ENCODE results near the gene AP4M1.
"Not testable (repeated sequence)": the region's sequence is repeated elsewhere in the genome, so short reads cannot be mapped to it uniquely, and the experiment has no call there.

The AP4M1 gene

DNA sequence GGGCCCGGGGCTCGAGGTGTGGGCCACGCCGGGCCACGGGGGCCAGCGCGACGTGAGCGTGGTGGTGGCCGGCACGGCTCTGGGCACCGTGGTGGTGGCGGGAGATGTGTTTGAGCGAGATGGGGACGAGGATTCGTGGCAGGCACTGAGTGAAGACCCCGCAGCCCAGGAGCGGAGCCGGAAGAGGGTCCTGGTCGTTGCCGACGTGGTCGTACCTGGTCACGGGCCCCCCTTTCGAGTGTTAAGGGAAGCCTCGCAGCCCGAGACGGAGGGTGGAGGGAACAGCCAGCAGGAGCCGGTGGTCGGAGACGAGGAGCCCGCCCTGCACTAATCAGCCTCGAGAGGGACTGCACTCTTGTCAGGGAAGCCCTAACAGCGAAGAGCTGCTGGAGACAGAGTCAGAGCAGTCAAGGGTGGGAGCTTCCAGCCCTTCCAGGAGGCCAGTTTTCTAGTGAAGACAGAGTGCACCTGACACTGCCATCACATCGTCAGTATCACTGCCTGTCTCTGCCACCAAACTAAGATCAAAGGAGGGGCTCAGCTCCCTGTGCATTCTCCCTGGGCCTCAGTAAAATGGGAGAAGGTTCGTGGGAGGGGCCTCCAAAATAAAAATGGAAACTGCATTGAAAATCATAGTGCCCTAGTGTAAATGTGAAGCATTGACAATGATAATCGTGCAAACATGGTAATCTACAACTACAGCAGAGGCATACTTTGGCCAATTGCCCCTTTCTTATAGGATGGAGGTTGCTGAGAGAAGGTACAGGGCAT lies 26.6 kb downstream of the AP4M1 start:
- H3K27me3 Mint-ChIP-seq: no peaks in the 10 kb centered on the region
- peak overlapping the region; percentile 61 for H3K27ac Mint-ChIP-seq
- no peaks in the 10 kb centered on the region for H3K9me3 Mint-ChIP-seq (ENCODE audit: low read depth)
- H3K36me3 Mint-ChIP-seq: no peaks in the 10 kb centered on the region
- peak overlapping the region; percentile 78 for H3K4me3 Mint-ChIP-seq
- peaks cover 41% of the 10 kb centered on the region for H3K4me1 Mint-ChIP-seq (ENCODE audit: low read depth)

DNA sequence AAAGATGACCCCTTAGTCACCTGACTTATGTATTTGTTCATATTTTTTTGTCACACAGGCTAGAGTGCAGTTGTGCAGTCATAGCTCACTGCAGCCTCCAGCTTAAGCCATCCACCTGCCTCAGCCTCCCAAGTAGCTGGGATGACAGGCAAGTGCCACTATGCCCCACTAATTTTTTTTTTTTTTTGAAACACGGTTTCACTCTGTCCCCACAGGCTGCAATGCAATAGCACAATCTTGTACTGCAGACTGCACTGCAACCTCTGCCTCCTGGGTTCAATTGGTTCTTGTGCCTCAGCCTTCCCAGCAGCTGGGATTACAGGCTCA lies 27.2 kb downstream of the AP4M1 start:
- peak overlapping the region; percentile 78 for H3K4me3 Mint-ChIP-seq
- H3K27ac Mint-ChIP-seq: peak overlapping the region; percentile 61
- no peaks in the 10 kb centered on the region for H3K36me3 Mint-ChIP-seq
- H3K27me3 Mint-ChIP-seq: no peaks in the 10 kb centered on the region
- H3K9me3 Mint-ChIP-seq (ENCODE audit: low read depth): no peaks in the 10 kb centered on the region
- peaks cover 41% of the 10 kb centered on the region for H3K4me1 Mint-ChIP-seq (ENCODE audit: low read depth)

DNA sequence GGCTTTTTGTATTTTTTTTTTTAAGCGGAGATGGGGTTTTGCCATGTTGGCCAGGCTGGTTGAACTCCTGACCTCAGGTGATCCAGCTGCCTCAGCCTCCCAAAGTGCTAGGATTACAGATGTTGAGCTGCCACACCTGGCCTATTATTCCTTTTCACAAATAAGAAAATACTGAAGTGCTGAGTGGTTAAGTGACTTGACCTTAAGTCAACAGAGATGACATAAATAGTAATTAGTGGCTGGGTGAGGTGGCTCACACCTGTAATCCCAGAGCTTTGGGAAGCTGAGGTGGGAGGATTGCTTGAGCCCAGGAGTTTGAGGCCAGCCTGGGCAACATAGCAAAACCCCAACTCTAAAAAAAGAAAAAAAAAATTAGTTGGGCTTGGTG lies 28.8 kb downstream of the AP4M1 start:
- not testable (repeated sequence) for H3K9me3 Mint-ChIP-seq (ENCODE audit: low read depth); H3K36me3 Mint-ChIP-seq; H3K27ac Mint-ChIP-seq

DNA sequence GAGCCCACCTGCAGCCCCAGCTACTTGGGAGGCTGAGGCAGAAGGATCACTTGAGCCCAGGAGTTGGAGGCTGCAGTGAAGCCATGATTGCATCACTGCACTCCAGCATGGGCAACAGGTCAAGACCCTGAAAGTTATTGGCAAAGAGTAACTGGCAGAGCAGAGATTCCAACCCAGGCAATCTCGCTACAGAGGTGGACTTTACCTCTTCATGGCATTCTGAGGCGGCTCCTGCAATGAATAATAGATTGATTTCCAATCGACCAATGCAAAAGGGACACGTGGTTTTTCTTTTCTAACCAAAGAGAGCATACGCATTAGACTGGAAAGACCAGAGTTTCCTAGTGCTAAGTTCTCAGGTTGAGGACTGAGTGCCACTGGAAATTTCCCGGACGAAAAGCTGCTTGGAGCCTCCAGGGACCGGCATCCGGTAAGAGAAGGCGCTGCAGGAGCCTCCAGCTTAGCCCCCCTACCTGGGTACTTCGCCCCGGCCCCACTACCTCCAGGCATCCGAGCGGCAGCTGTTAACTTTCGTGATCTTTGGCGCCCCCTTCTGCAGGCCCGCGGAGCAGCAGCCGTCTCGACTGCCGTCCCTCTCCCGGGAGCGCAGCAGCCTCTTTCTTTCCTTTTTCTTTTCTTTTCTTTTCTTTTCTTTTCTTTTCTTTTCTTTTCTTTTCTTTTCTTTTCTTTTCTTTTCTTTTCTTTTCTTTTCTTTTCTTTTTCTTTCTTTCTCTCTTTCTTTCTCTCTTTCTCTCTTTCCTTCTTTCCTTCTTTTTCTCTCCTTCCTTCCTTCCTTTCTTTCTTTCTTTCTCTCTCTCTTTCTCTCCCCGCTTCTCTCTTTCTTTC lies 29.4 kb downstream of the AP4M1 start:
- H3K27me3 Mint-ChIP-seq: no peaks in the 10 kb centered on the region
- peaks cover 26% of the 10 kb centered on the region for H3K4me1 Mint-ChIP-seq (ENCODE audit: low read depth)
- no peaks in the 10 kb centered on the region for H3K36me3 Mint-ChIP-seq
- H3K9me3 Mint-ChIP-seq (ENCODE audit: low read depth): no peaks in the 10 kb centered on the region
- no peak overlapping the region for H3K27ac Mint-ChIP-seq
- H3K4me3 Mint-ChIP-seq: no peak overlapping the region

More for the DNA sequence above, 28.8 kb downstream of the AP4M1 start:
- H3K27me3 Mint-ChIP-seq, H3K4me3 Mint-ChIP-seq: not testable (repeated sequence)
- H3K4me1 Mint-ChIP-seq (ENCODE audit: low read depth): peaks cover 31% of the 10 kb centered on the region

DNA sequence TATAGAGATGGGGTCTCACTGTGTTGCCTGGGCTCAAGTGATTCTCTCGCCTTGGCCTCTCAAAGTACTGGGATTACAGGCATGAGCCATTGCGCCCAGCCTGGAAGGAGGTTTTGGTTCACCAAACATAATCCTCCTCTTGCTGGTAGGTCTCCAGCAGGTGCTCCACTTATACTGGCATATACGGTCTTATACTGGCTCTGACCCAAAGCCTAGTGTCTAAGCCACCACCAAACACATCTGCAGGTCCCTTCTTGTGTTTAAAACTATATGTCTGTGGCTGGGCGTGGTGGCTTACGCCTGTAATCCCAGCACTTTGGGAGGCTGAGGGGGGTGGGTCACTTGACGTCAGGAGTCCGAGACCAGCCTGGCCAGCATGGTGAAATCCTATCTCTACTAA lies 30.7 kb downstream of the AP4M1 start:
- H3K27ac Mint-ChIP-seq: no peak overlapping the region
- no peaks in the 10 kb centered on the region for H3K27me3 Mint-ChIP-seq
- H3K36me3 Mint-ChIP-seq: no peaks in the 10 kb centered on the region
- H3K4me3 Mint-ChIP-seq: no peak overlapping the region
- H3K9me3 Mint-ChIP-seq (ENCODE audit: low read depth): no peaks in the 10 kb centered on the region
- H3K4me1 Mint-ChIP-seq (ENCODE audit: low read depth): peaks cover 18% of the 10 kb centered on the region

DNA sequence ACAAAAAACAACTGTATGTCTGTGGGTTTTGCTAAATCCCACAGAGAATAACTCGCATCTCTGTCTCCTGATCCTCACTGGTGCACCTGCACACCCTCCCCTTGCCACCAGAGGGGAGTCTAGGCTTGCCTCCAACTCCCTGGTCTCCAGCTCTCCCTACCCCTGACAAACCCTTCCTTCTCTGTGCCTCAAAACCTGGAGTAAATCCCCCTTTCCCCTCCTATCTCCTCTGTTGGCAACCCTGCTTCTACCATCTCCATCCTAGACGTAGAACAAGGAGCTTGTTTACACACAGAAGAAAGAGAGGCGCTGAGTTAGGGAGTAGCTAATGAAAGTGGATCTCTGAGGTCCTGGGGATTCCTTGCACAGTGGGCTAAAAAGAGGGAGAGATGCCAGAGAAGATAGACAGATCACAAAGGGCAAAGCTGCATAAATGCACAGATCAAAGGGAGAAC lies 31.3 kb downstream of the AP4M1 start:
- Mint-ChIP-seq H3K4me1 (ENCODE audit: low read depth) (peaks cover 19% of the 10 kb centered on the region), H3K27me3 (no peaks in the 10 kb centered on the region), H3K27ac (no peak overlapping the region), H3K36me3 (no peaks in the 10 kb centered on the region), H3K9me3 (ENCODE audit: low read depth) (no peaks in the 10 kb centered on the region), H3K4me3 (no peak overlapping the region)

DNA sequence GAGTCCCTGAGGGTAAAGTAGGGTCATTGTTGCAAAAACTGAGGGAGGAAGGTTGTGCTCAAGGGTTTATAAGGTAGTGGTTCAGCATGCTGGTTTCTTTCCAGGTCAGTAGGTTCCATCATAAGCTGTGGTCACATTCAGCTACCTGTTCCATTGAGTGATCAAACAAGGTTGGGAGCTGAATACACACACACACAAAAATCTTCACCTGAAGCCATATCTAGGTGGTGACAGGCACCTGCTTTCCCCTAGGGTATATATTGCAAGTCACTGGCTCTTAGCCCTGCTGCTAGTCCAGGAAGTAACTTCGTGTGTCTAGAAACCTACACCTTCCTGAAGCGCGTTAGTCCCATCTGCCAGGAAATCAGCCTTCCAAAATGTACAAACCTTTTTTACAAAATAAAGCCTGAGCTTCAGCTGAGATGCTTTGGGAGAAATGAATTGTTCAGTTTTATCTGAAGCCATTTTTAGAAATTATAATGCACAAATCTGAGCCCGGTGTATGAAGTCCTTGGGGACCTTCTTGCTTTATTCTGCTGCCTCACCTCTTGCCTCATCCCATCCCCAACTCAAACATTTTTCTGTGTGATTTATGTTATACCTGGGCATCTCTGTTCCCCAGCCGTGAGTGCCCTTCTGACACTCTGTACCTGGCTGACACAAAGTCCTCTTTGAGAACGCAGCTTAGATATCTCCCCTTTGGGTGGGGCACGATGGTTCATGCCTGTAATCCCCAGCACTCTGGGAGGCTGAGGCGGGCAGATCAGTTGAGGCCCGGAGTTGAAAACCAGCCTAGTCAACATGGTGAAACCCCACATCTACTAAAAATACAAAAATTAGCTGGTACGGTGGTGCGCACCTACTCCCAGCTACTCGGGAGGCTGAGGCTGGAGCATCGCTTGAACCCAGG lies 36.7 kb downstream of the AP4M1 start:
- no peak overlapping the region for H3K4me3 Mint-ChIP-seq
- no peaks in the 10 kb centered on the region for H3K9me3 Mint-ChIP-seq (ENCODE audit: low read depth)
- H3K27ac Mint-ChIP-seq: peak overlapping the region; percentile 76

DNA sequence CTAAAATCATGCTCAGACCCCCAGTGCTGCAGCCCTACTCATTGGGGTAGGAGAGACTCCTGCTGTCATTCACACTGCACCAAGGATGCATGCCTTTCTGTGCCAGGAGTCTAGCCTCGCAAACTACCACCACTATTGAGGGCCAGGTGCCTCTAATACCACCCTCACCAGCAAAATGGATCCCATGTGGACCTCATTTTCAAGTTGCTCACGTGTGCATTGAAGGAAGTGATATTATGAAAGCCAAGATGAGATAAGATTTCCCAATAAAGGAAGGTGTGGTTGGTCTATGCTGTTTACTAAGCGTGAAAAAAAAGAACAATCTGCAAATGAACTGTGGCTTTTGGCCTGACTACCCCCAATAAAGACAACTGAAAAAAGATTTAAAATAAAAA lies 40.1 kb downstream of the AP4M1 start:
- H3K9me3 Mint-ChIP-seq (ENCODE audit: low read depth): no peaks in the 10 kb centered on the region
- no peak overlapping the region for H3K4me3 Mint-ChIP-seq
- H3K27me3 Mint-ChIP-seq: no peaks in the 10 kb centered on the region
- peaks cover 2% of the 10 kb centered on the region for H3K36me3 Mint-ChIP-seq
- no peak overlapping the region for H3K27ac Mint-ChIP-seq
- H3K4me1 Mint-ChIP-seq (ENCODE audit: low read depth): peaks cover 11% of the 10 kb centered on the region

More for the DNA sequence above, 36.7 kb downstream of the AP4M1 start:
- peaks cover 11% of the 10 kb centered on the region for H3K4me1 Mint-ChIP-seq (ENCODE audit: low read depth)
- H3K27me3 Mint-ChIP-seq: no peaks in the 10 kb centered on the region
- peaks cover 2% of the 10 kb centered on the region for H3K36me3 Mint-ChIP-seq

DNA sequence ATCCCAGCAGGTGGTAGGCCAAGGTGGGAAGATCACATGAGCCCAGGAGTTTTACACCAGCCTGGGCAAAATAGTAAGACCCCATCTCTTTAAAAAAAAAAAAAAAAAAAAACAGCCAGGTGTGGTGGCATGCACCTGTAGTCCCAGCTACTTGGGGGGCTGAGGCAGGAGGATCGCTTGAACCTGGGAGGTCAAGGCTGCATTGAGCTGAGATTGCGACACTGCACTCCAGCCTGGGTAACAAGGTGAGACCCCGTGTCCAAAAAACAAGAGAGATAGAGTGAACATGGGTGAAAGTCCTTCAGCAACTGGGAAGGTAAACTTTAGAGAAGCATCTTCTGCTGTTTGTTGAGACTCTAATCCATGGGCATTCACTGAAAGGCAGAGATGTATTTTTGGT lies 41.0 kb downstream of the AP4M1 start:
- Mint-ChIP-seq H3K4me1 (ENCODE audit: low read depth) (peaks cover 11% of the 10 kb centered on the region), H3K9me3 (ENCODE audit: low read depth) (no peaks in the 10 kb centered on the region), H3K4me3 (no peak overlapping the region), H3K36me3 (peaks cover 2% of the 10 kb centered on the region), H3K27me3 (no peaks in the 10 kb centered on the region), H3K27ac (no peak overlapping the region)

DNA sequence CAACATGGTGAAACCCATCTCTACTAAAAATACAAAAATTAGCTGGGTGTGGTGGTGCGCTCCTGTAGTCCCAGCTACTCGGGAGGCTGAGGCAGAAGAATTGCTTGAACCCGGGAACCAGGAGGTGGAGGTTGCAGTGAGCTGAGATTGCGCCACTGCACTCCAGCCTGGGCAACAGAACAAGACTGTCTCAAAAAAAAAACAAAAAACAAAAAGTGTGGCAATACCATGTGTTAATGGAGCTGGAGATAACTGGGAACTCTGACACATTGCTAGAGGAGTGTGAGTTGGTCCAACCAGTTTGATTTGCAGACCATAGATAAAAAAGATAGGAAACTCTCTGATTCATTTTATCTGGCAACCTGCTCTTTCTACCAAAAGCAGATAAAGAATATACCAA lies 44.9 kb downstream of the AP4M1 start:
- not testable (repeated sequence) for H3K9me3 Mint-ChIP-seq (ENCODE audit: low read depth); H3K36me3 Mint-ChIP-seq; H3K4me3 Mint-ChIP-seq; H3K27me3 Mint-ChIP-seq; H3K27ac Mint-ChIP-seq
- peaks cover 21% of the 10 kb centered on the region for H3K4me1 Mint-ChIP-seq (ENCODE audit: low read depth)

DNA sequence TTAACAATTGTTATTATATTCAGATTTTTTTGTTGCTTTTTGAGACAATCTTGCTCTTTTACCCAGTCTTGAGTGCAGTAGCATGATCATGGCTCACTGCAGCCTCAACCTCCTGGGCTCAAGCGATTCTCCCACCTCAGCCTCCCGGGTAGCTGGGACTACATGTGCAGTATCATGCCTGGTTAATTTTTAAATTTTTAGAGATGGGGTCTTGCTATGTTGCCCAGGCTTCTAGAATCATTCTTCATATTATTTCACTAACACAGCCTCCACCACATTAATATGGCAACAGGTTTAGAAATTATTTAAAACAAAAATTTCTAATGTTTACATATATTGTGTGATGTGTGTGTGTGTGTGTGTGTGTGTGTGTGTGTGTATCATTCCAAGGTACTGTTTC lies 45.8 kb downstream of the AP4M1 start:
- no peak overlapping the region for H3K4me3 Mint-ChIP-seq
- H3K27me3 Mint-ChIP-seq: no peaks in the 10 kb centered on the region
- peaks cover 4% of the 10 kb centered on the region for H3K36me3 Mint-ChIP-seq
- no peaks in the 10 kb centered on the region for H3K9me3 Mint-ChIP-seq (ENCODE audit: low read depth)
- H3K27ac Mint-ChIP-seq: no peak overlapping the region
- peaks cover 29% of the 10 kb centered on the region for H3K4me1 Mint-ChIP-seq (ENCODE audit: low read depth)

DNA sequence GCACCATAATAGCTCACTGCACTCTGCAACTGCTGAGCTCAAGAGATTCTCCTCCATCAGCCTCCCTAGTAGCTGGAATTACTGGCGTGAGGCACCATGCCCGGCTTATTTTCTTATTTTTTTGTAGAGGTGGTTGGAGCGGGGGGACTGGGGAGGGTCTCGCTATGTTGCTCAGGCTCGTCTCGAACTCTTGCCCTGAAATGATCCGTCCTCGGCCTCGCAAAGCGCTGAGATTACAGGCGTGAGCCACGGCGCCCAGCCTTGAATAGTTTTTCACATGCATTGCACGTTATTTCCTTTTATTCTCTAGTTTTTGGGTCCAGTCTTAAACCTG lies 46.7 kb downstream of the AP4M1 start:
- Mint-ChIP-seq H3K9me3 (ENCODE audit: low read depth) (no peaks in the 10 kb centered on the region), H3K4me3 (peak overlapping the region; percentile 95), H3K27ac (peak overlapping the region; percentile 92), H3K36me3 (peaks cover 4% of the 10 kb centered on the region), H3K27me3 (no peaks in the 10 kb centered on the region), H3K4me1 (ENCODE audit: low read depth) (peaks cover 33% of the 10 kb centered on the region)

DNA sequence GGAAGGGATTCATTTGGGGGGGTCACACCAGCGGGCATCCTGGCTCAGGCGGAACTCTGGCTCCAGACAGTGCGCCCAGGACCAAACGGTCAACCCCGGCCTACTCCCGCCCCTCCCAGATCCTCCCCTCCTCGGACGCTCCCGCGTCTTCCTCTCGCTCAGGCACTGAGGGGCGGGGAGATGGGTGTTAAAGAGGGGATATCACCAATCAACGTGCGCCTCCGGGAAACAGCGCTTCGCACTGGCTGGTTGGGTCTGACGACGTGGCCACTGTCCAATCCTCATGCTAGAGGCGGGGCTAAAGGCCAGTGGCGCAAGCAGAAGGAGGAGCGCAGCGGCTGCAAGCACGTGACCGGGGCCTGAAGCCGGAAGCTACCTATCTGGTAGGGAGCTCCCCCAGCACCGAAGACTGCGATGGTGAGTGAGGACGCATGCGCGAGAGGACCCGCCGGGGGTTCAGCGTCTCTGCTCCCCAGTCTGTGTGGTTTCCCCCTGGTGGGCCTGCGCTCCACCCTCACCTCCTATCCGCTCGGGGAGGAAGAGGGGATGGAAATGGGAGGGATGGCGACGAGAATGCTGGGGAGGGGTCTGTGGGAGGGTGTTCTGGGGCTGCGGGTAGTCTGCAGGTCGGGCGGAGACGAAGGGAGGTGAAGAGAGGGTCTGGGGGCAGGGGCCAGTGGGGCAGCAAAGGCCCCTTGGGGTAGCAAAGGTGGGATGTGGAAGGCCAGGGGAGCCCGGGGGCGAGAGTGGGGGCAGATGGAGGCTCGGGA lies 47.3 kb downstream of the AP4M1 start, which contains the start of gene LAMTOR4:
Gene LAMTOR4 (plus strand): TSS at position 360 of the 770 bp plus-strand sequence. CDS start 55 bp downstream, at position 415.
- Mint-ChIP-seq H3K36me3 (peaks cover 4% of the 10 kb centered on the region), H3K27me3 (no peaks in the 10 kb centered on the region), H3K4me3 (peak within 1 kb of the TSS; percentile 95), H3K27ac (peak within 1 kb of the TSS; percentile 92), H3K4me1 (ENCODE audit: low read depth) (peaks cover 36% of the 10 kb centered on the region), H3K9me3 (ENCODE audit: low read depth) (no peaks in the 10 kb centered on the region)

DNA sequence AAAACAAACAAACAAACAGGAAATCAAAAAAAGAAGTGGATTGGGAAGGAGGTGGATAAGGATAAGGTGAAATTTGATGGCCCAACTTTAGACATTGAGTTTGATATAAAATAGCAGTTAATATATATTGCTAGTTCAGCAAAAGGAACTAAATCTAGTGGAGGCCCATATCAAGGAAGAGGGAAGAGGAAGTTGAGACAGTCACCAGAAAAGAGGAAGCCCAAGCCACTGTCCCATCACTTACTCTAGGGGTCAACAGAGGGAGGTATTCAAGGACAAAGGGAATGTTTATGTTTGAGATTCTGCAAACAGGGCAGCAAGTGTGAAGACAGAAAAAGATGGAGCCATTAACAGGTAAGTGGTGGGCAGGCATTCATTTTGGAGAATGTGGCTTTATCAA lies 51.0 kb downstream of the AP4M1 start:
- H3K4me3 Mint-ChIP-seq: no peak overlapping the region
- no peaks in the 10 kb centered on the region for H3K9me3 Mint-ChIP-seq (ENCODE audit: low read depth)
- peaks cover 4% of the 10 kb centered on the region for H3K36me3 Mint-ChIP-seq
- H3K4me1 Mint-ChIP-seq (ENCODE audit: low read depth): peaks cover 61% of the 10 kb centered on the region
- no peaks in the 10 kb centered on the region for H3K27me3 Mint-ChIP-seq
- H3K27ac Mint-ChIP-seq: peak overlapping the region; percentile 66

All from activated naive CD8-positive, alpha-beta T cell (primary cell).